Spleen (tissue), 7 donors: ENCODE data around the gene STK40.

Experiments used
- CTCF ChIP-seq, 11 experiments: fragments of 200-600 bp in 7 of 11; fragments of 450-650 bp in 4 of 11; sonication (generic) in 4 of 11; IDR thresholded peaks in 8 of 11; conservative IDR thresholded peaks in 3 of 11; 1 replicate in 7 of 11; 2 replicates in 4 of 11; pipeline versions ENCODE4 v1.4.0 to v1.8.0; 2016 to 2021; ENCODE audit warnings: antibody characterized with exemption in 11 of 11, inconsistent platforms in 4 of 11, mild to moderate bottlenecking in 1 of 11
- POLR2A ChIP-seq, 3 donors: fragments of 450-650 bp; IDR thresholded peaks; one replicate each; pipeline ENCODE4 v1.5.1; 2017; ENCODE audit warnings: antibody characterized with exemption in 3 of 3, mild to moderate bottlenecking in 1 of 3
- donor health status: DM: no; HTN: no; CAD: no; lungs with moderate emphysema.
- donor health status: DM: no; HTN: no; CAD: no.
- donor health status: DM: no; HTN: no; CAD: no.

- no peak for TF ChIP-seq CTCF (IDR thresholded peaks at IDR 0.05 in 8 of 11, conservative IDR thresholded peaks at IDR 0.05 in 3 of 11)
- TF ChIP-seq POLR2A (IDR thresholded peaks at IDR 0.05) = no peak
Measured at GRCh38 chr1:36389261-36389660, 3.5 kb upstream of the STK40 start.
